ENCODE measurements around the gene HDAC2.

HDAC2 gene

GRCh38 chr6:113901482-113901881 lies 69.5 kb downstream of the HDAC2 start:
- TF ChIP-seq GATA3 (IDR thresholded peaks at IDR 0.05; ENCODE audit: low read depth, low read length) (no peak), GATA2 (IDR thresholded peaks at IDR 0.05; ENCODE audit: low read depth, low read length) (no peak)

GRCh38 chr6:113894712-113895674 lies 76.0 kb downstream of the HDAC2 start:
- no peak for TF ChIP-seq GATA2 (IDR thresholded peaks at IDR 0.05; ENCODE audit: low read depth, low read length)
- no peak for TF ChIP-seq GATA3 (IDR thresholded peaks at IDR 0.05; ENCODE audit: low read depth, low read length)

GRCh38 chr6:113893866-113894265 lies 77.1 kb downstream of the HDAC2 start:
- TF ChIP-seq GATA3 (IDR thresholded peaks at IDR 0.05; ENCODE audit: low read depth, low read length) (no peak), GATA2 (IDR thresholded peaks at IDR 0.05; ENCODE audit: low read depth, low read length) (no peak)

GRCh38 chr6:113893451-113893850 lies 77.5 kb downstream of the HDAC2 start:
- TF ChIP-seq GATA3 (IDR thresholded peaks at IDR 0.05; ENCODE audit: low read depth, low read length), result no peak
- TF ChIP-seq GATA2 (IDR thresholded peaks at IDR 0.05; ENCODE audit: low read depth, low read length), result no peak

- no peak for TF ChIP-seq GATA3 (IDR thresholded peaks at IDR 0.05; ENCODE audit: low read depth, low read length)
- TF ChIP-seq GATA2 (IDR thresholded peaks at IDR 0.05; ENCODE audit: low read depth, low read length), result no peak
These were observed 81.9 kb downstream of the HDAC2 start for GRCh38 chr6:113888956-113889630.

GRCh38 chr6:113888493-113888892 lies 82.5 kb downstream of the HDAC2 start:
- no peak for TF ChIP-seq GATA3 (IDR thresholded peaks at IDR 0.05; ENCODE audit: low read depth, low read length)
- TF ChIP-seq GATA2 (IDR thresholded peaks at IDR 0.05; ENCODE audit: low read depth, low read length), result no peak

- TF ChIP-seq GATA2 (IDR thresholded peaks at IDR 0.05; ENCODE audit: low read depth, low read length), result no peak
- no peak for TF ChIP-seq GATA3 (IDR thresholded peaks at IDR 0.05; ENCODE audit: low read depth, low read length)
These were observed 84.4 kb downstream of the HDAC2 start for GRCh38 chr6:113886512-113886911.

GRCh38 chr6:113884011-113884410 lies 86.9 kb downstream of the HDAC2 start:
- peak; percentile 6; the same call in 1 of the 2 replicates for TF ChIP-seq GATA2 (IDR thresholded peaks at IDR 0.05; ENCODE audit: low read depth, low read length)
- TF ChIP-seq GATA3 (IDR thresholded peaks at IDR 0.05; ENCODE audit: low read depth, low read length), result no peak

Data from SH-SY5Y (cell line).